GM12878 (cell line): ENCODE data around the gene PCSK5. TPM values are rescaled to one million over a fixed set of nuclear protein-coding genes. Genes with fewer than 3 reads are reported as not detected.

Experiments used
- ATAC-seq: fragments of 200-7000 bp; cut with Tn5 transposase; 3 replicates; pipeline ENCODE4 v1.9.1; 2020; ENCODE audit warnings: mild to moderate bottlenecking, moderate library complexity
- BruUV-seq: library from RNA; stranded (reverse); fragments of 400-500 nt; replicated peaks from 2 replicates; lab custom pipeline; 2021; lab: Mats Ljungman, UMichigan
- CTCF ChIA-PET: fragments of 300-600 bp; sonication (Branson Sonifier 250); formaldehyde crosslinking; extraction: SDS; loops from one replicate; lab custom pipeline; 2021; ENCODE audit warnings: inconsistent platforms; lab: Yijun Ruan, JAX
- POLR2A ChIA-PET: fragments of 350-600 bp; formaldehyde crosslinking; extraction: SDS; loops from one replicate; lab custom pipeline; 2021; ENCODE audit warnings: inconsistent platforms; lab: Charles Lee
- RAD21 ChIA-PET: fragments of 300-600 bp; sonication (Branson Sonifier 250); formaldehyde crosslinking; loops from one replicate; lab custom pipeline; 2023; ENCODE audit warnings: antibody characterized with exemption; ENCODE audit not compliant: unreplicated experiment; lab: Charles Lee
- SMC1A ChIA-PET: fragments of 300-600 bp; sonication (Branson Sonifier 250); formaldehyde crosslinking; loops from one replicate; lab custom pipeline; 2023; ENCODE audit not compliant: unreplicated experiment, uncharacterized antibody; lab: Charles Lee
- DNase-seq: peaks from one replicate; pipeline ENCODE4 v3.0.0-alpha.2; 2011; ENCODE audit warnings: low read depth, low spot score
- FAIRE-seq: peaks from 3 replicates; lab custom pipeline; 2011; peaks lifted over from hg19 to GRCh38; lab: Jason Lieb, UNC
- H2AFZ ChIP-seq: 2 replicates; pipeline ENCODE4 v1.6.0; 2011; ENCODE audit warnings: low read depth, low read length, control low read depth; ENCODE audit not compliant: control insufficient read depth
- H3K27ac ChIP-seq: 2 replicates; pipeline ENCODE4 v1.5.1; 2011; ENCODE audit warnings: control low read depth; ENCODE audit not compliant: control insufficient read depth, insufficient read depth
- H3K27me3 ChIP-seq, 2 experiments: replicated peaks in 1 of 2; 2 replicates each; pipeline versions ENCODE4 v1.6.0 to v1.6.1; 2011; ENCODE audit warnings: low read length in 1 of 2; ENCODE audit not compliant: control insufficient read depth in 2 of 2, insufficient read depth in 2 of 2
- H3K36me3 ChIP-seq, 2 experiments: 2 replicates each; pipeline ENCODE4 v1.5.1; 2011; ENCODE audit warnings: low read length in 1 of 2; ENCODE audit not compliant: control insufficient read depth in 2 of 2, insufficient read depth in 2 of 2
- H3K4me1 ChIP-seq: 2 replicates; pipeline ENCODE4 v1.6.1; 2011; ENCODE audit warnings: mild to moderate bottlenecking, low read length, moderate library complexity, mixed read lengths; ENCODE audit not compliant: control insufficient read depth, insufficient read depth
- H3K4me2 ChIP-seq: 2 replicates; pipeline ENCODE4 v1.6.0; 2011; ENCODE audit warnings: control low read depth; ENCODE audit not compliant: control insufficient read depth, insufficient read depth
- H3K4me3 ChIP-seq: fragments of 200-600 bp; sonication (generic); 2 replicates; pipeline ENCODE4 v1.5.1; 2016
- H3K79me2 ChIP-seq: 2 replicates; pipeline ENCODE4 v1.6.0; 2011; ENCODE audit warnings: low read length; ENCODE audit not compliant: control insufficient read depth, insufficient read depth
- H3K9ac ChIP-seq: 2 replicates; pipeline ENCODE4 v1.8.0; 2011; ENCODE audit warnings: low read length, control low read depth, mixed read lengths; ENCODE audit not compliant: control insufficient read depth, insufficient read depth
- H3K9me3 ChIP-seq: replicated peaks from 3 replicates; pipeline ENCODE4 v1.5.1; 2011; ENCODE audit warnings: mild to moderate bottlenecking, low read length; ENCODE audit not compliant: control insufficient read depth, insufficient read depth
- H4K20me1 ChIP-seq: 2 replicates; pipeline ENCODE4 v1.6.0; 2011; ENCODE audit not compliant: control insufficient read depth, insufficient read depth
- BCL11A ChIP-seq: IDR thresholded peaks from 2 replicates; pipeline ENCODE4 v1.6.1; 2011; ENCODE audit warnings: low read depth, low read length
- E2F4 ChIP-seq: IDR thresholded peaks from 2 replicates; pipeline ENCODE4 v1.6.1; 2012; ENCODE audit warnings: low read depth, low read length, improper control_type of control experiment
- E4F1 ChIP-seq: fragments of 450-650 bp; IDR thresholded peaks from 2 replicates; pipeline ENCODE4 v1.6.1; 2018; ENCODE audit warnings: borderline replicate concordance, mild to moderate bottlenecking; ENCODE audit not compliant: partially characterized antibody
- EZH2 ChIP-seq: IDR thresholded peaks from 2 replicates; pipeline ENCODE4 v1.6.1; 2012; ENCODE audit warnings: low read depth, mild to moderate bottlenecking, control low read depth, inconsistent platforms, low read length, borderline replicate concordance; ENCODE audit not compliant: control insufficient read depth
- NFYA ChIP-seq: IDR thresholded peaks from 2 replicates; pipeline ENCODE4 v1.6.1; 2011; ENCODE audit warnings: low read depth, mild to moderate bottlenecking, low read length, improper control_type of control experiment, borderline replicate concordance
- SPI1 ChIP-seq: IDR thresholded peaks from 2 replicates; pipeline ENCODE4 v1.6.1; 2011; ENCODE audit warnings: low read depth, mild to moderate bottlenecking, low read length, moderate library complexity, borderline replicate concordance; ENCODE audit not compliant: insufficient read depth
- WGBS: methylation state at CpG from one replicate; pipeline ENCODE4 v1.1.6; 2016; ENCODE audit warnings: low lambda C conversion rate; ENCODE audit not compliant: insufficient replicate concordance, insufficient coverage; ENCODE audit errors: missing lambda C conversion rate; 5-methylcytosine and 5-hydroxymethylcytosine counted together
- in situ Hi-C: fragments of 300-500 bp; cut with MboI; formaldehyde crosslinking; loops from 9 replicates; pipeline ENCODE4 v1.14.3; 2018; ENCODE audit warnings: mixed read lengths
- intact Hi-C: fragments of 100-400 bp; cut with micrococcal nuclease; formaldehyde crosslinking; loops from one replicate; pipeline ENCODE4 v1.14.2; 2022; ENCODE audit not compliant: unreplicated experiment
- polyA plus RNA-seq, 11 experiments: library from polyadenylated mRNA; depleted of rRNA in 4 of 11; unstranded in 6 of 11; stranded (reverse) in 5 of 11; fragments of >200 nt; fragmentation: Nextera tagmentation in 4 of 11; fragmentation: Illumina TruSeq in 1 of 11; extraction: Ambion mirVana in 4 of 11; extraction: Trizol in 1 of 11; gene quantifications; 1 replicate in 1 of 11; 2 replicates in 10 of 11; pipeline versions ENCODE4 v1.2.1 to v1.2.3, GENCODE V29; 2011 to 2016; ENCODE audit warnings: inconsistent platforms in 2 of 11, missing spikeins in 2 of 11, low read depth in 1 of 11
- total RNA-seq, 4 experiments: library from RNA; depleted of rRNA in 3 of 4; stranded (reverse); fragments of >200 nt in 3 of 4; fragmentation: Illumina TruSeq in 1 of 4; extraction: Trizol in 1 of 4; gene quantifications; 2 replicates each; pipeline versions ENCODE4 v1.2.1 to v1.2.3, GENCODE V29; 2013 to 2021

The PCSK5 gene
- total and polyA plus RNA-seq, 10 of the 15 experiments (the other 5 are each of a cell fraction or from before 2014, with no cell fraction given), result 0.01 to 0.13 (median 0.04) TPM; not detected in 3

GRCh38 chr9:75956161-75956560 lies 65.7 kb downstream of the PCSK5 start:
- no peaks in the 10 kb centered on the region for H3K9me3 ChIP-seq
- H3K4me3 ChIP-seq, result no peak overlapping the region
- H3K4me1 ChIP-seq, result no peaks in the 10 kb centered on the region
- TF ChIP-seq EZH2 (no peak), SPI1 (no peak), E2F4 (no peak)
- TF ChIP-seq, all 136 proteins: peak for 0
- ChIA-PET SMC1A (no interaction called here), POLR2A (no interaction called here), CTCF (no interaction called here), RAD21 (no interaction called here)
- no TSS peak for BruUV-seq
- Histone ChIP-seq H3K9ac (no peak overlapping the region), H3K36me3 (no peaks in the 10 kb centered on the region), H3K79me2 (no peaks in the 10 kb centered on the region), H3K27ac (no peak overlapping the region), H3K4me2 (no peak overlapping the region), H3K27me3 (peaks cover 0 to 5% of the 10 kb centered on the region in 2 experiments; a peak in 1 of 4 replicates), H4K20me1 (no peaks in the 10 kb centered on the region), H2AFZ (no peak overlapping the region)
- DNase-seq (no peak), ATAC-seq (no peak), FAIRE-seq (no peak)
- 9% methylated on average over 1 of the region's 1 CpG for WGBS
- intact Hi-C loops, result no loop called here
- in situ Hi-C loops, result no loop called here

- FAIRE-seq, result no peak
- Histone ChIP-seq H3K4me3 (no peak overlapping the region), H3K9me3 (no peaks in the 10 kb centered on the region)
Measured at GRCh38 chr9:75957116-75957515, 66.6 kb downstream of the PCSK5 start.

More at GRCh38 chr9:75957116-75957515, 66.6 kb downstream of the PCSK5 start:
- SMC1A ChIA-PET, result no interaction called here
- in situ Hi-C loops (no loop called here), intact Hi-C loops (no loop called here)
- no peak for ATAC-seq
- H3K27ac ChIP-seq, result no peak overlapping the region
- POLR2A ChIA-PET, result no interaction called here
- CTCF ChIA-PET, result no interaction called here
- no peak for DNase-seq
- H2AFZ ChIP-seq, result no peak overlapping the region
- H3K36me3 ChIP-seq, result no peaks in the 10 kb centered on the region
- H3K27me3 ChIP-seq, result peaks cover 0 to 5% of the 10 kb centered on the region in 2 experiments; a peak in 1 of 4 replicates
- no peaks in the 10 kb centered on the region for H3K79me2 ChIP-seq
- RAD21 ChIA-PET, result no interaction called here
- no peak overlapping the region for H3K9ac ChIP-seq
- no peak overlapping the region for H3K4me2 ChIP-seq
- H4K20me1 ChIP-seq, result no peaks in the 10 kb centered on the region
- H3K4me1 ChIP-seq, result no peaks in the 10 kb centered on the region
- no TSS peak for BruUV-seq
- WGBS, result 31% methylated on average over 3 of the region's 3 CpGs
- no peak for TF ChIP-seq BCL11A
- no peak for TF ChIP-seq E4F1
- no peak for TF ChIP-seq NFYA
